GM19397 (cell line): ENCODE results near the gene BCAP31.
A peak's percentile ranks its signal among the peaks of the same experiment; 100 is the strongest.

ENCODE experiments used
- ATAC-seq: cut with Tn5 transposase; IDR thresholded peaks from one replicate; pipeline ENCODE4 v1.9.1; 2021; ENCODE audit warnings: mild to moderate bottlenecking, moderate library complexity; ENCODE audit not compliant: unreplicated experiment

Gene BCAP31

DNA sequence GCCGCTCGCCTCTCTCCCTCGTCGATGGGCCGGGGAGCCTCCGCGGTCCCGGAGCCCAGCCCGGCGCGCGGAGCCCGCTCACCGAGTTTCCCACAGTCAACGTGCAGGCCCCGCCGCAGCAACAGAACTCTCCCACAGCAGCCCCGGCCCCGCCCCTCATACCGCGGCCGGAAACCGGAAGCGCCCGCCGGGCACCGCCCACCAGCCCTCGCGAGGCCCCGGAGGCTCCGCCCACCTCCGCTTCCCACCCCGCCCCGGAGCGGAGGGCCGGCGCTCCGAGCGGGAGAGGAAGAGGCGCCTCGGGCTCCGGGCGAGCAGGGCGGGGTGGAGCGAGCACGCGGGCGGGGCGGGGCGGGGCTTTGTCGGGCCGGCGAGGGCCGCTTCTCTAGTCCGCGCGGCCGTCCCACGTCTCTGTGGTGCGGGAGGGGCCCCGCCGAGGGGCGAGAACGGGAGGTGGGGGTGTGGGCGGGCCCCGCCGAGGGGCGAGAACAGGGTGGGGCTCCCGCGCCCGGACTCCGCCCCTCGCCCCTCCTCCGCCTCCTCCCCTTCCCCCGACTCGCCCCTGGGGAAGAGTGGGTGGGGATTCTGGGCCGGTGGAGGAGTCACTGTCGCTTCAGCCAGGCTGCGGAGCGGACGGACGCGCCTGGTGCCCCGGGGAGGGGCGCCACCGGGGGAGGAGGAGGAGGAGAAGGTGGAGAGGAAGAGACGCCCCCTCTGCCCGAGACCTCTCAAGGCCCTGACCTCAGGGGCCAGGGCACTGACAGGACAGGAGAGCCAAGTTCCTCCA, at the start of gene BCAP31, which contains the start of gene ABCD1:
BCAP31 (minus strand) TSS at position 136 of the 787 bp plus-strand sequence. CDS start 1,143 bp downstream, outside the sequence.
ABCD1 (plus strand) TSS at position 605 of the 787 bp plus-strand sequence. CDS start 411 bp downstream, outside the sequence.
- peak; percentile 67 for ATAC-seq

DNA sequence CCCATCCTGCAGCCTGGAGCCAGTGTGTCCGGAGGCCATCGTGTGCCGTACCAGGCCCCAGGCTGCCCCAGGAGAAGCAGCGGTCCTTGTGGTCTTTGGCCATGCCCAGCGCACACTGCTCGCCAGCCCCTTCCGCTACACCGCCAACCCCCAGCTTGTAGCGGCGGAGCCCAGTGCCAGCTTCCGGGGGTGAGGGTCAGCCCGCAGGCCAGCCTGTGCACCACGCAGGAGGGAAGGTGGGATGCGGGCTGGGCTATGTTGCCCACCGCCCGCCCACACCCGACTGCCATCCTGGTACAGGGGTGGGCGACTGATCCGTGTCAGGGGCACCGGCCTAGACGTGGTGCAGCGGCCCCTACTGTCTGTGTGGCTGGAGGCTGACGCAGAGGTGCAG, 49.0 kb upstream of the BCAP31 start:
- ATAC-seq = no peak

GRCh38 chrX:153772316-153773217, 48.4 kb upstream of the BCAP31 start:
- no peak for ATAC-seq

DNA sequence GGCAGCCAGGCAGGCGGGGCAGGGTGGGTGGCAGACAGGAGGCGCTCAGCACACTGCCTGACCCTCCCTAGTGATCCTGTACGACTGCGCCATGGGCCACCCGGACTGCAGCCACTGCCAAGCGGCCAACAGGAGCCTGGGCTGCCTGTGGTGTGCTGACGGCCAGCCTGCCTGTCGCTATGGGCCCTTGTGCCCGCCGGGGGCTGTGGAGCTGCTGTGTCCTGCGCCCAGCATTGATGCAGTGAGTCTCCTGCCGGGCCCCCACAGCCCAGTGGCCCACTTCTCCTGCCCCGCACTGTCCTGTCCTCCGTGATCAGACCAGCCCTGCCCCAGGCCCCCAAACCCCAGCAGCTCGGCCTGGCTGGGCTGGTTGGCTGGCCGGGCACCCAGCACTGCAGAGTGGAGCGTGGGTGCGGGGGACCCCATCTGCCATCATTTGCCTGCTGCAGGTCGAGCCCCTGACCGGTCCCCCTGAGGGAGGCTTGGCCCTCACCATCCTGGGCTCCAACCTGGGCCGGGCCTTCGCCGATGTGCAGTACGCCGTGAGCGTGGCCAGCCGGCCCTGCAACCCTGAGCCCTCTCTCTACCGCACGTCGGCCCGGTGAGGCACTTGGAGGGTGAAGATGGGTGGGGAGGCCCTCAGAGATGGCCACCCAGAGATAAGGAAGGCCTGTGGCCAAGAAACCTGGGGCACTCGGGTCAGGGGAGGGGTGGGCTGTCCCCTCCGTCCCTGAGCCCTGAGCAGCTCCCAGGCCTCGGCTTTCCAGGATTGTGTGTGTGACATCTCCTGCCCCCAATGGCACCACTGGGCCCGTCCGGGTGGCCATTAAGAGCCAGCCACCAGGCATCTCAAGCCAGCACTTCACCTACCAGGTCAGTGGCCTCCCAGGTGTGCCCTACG, 47.5 kb upstream of the BCAP31 start:
- no peak for ATAC-seq

- no peak for ATAC-seq
Observed at GRCh38 chrX:153770601-153771414, 46.6 kb upstream of the BCAP31 start.

DNA sequence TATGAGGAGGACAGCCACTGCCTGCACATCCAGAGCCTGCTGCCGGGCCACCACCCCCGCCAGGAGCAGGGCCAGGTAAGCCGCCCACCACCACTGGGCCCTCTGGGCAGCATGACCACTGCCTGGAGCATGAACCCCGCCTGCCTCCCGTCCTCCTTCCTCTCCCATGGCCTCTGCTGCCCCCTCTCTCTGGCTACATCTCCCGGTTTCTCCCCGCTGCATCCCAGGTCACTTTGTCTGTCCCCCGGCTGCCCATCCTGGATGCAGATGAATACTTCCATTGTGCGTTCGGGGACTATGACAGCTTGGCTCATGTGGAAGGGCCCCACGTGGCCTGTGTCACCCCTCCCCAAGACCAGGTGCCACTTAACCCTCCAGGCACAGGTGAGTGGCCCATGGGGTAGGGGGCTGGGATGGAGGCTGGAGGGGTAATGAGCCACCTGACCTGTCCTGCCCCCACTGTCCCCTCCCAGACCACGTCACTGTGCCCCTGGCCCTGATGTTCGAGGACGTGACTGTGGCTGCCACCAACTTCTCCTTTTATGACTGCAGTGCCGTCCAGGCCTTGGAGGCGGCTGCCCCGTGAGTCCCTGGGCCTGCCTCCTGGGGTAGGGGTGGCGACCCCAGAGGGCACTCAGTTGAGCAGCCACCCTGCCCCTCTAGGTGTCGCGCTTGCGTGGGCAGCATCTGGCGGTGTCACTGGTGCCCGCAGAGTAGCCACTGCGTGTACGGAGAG, 45.8 kb upstream of the BCAP31 start:
- no peak for ATAC-seq

DNA sequence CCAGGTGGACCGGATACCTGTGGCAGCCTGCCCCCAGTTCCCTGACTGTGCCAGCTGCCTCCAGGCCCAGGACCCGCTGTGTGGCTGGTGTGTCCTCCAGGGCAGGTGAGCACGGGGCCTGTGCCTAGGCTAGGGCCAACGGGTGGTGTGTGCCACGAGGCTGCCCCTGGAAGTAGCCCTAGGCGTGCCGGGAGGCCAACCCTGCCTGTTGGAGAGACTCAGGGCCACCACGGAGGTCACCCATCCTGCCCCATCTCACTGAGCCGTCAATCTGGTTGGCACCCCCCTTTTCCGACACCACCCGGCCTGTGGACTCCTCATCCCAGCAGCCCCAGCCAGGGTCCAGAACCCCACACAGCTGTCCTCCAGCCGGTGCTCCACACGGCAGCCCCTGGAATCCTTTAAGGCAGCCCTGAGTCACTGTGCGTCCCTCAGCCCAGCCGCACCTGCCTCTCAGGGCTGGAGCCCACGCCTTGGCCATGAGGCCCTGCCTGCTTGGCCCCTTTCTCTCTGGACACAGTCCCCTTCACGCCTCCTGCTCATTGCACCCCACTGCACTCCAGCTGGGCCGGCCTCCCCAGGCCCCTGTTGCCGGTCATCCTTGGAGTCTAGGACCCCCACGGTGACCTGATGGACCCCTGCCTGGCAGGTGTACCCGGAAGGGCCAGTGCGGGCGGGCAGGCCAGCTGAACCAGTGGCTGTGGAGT, 45.1 kb upstream of the BCAP31 start:
- ATAC-seq = no peak

- ATAC-seq = no peak
Observed at GRCh38 chrX:153768311-153769157, 44.3 kb upstream of the BCAP31 start.

DNA sequence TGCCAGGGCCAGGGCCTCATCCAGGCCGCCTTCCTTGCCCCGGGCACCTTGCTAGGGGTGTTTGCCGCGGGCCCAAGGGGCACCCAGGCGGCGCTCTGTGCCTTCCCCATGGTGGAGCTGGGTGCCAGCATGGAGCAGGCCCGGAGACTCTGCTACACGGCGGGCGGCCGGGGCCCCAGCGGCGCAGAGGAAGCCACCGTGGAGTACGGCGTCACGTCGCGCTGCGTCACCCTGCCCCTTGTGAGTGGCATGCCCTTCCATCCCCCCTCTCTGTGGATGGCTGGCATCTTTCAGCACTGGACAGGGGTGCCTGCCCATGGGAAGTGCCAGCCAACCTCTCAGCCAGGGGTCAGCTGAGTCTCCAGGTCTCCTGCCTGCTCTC, 43.5 kb upstream of the BCAP31 start:
- no peak for ATAC-seq

GRCh38 chrX:153766871-153767673, 42.9 kb upstream of the BCAP31 start:
- no peak for ATAC-seq

DNA sequence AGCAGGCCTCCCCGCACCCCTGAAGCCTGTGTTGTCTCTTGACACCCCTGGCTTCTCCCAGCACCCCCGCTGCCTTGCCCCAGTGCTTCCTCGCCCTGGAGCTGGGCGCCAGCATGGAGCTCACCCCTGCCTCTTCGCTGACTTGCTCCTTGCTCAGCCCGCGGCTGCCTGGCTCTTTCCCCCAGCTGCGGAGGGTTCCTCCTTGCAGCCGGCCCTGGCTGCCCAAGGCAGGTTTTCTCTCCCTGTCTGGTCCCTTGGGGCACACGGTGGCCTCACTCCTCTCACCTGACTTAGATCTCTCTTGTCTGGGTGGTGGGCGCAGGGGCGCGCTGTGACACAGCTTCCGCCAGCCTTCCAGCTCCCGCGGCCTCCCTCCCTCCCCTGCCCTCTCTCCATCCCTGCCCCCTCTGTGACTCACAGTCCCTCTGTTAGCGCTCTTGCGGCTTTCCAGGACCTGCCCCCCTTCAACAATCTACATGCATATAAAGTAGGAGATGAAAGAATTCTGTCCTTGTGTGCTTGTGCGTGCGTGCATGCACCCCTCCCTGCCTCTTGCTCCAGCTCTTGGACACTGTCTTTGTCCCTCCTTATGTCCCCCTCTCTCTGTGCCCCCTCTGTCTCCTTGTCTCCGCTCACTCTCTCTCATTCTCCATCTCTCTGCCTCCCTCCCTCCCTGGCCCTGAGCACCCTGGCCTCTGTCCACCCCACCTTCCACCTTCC, 42.1 kb upstream of the BCAP31 start:
- ATAC-seq = no peak

DNA sequence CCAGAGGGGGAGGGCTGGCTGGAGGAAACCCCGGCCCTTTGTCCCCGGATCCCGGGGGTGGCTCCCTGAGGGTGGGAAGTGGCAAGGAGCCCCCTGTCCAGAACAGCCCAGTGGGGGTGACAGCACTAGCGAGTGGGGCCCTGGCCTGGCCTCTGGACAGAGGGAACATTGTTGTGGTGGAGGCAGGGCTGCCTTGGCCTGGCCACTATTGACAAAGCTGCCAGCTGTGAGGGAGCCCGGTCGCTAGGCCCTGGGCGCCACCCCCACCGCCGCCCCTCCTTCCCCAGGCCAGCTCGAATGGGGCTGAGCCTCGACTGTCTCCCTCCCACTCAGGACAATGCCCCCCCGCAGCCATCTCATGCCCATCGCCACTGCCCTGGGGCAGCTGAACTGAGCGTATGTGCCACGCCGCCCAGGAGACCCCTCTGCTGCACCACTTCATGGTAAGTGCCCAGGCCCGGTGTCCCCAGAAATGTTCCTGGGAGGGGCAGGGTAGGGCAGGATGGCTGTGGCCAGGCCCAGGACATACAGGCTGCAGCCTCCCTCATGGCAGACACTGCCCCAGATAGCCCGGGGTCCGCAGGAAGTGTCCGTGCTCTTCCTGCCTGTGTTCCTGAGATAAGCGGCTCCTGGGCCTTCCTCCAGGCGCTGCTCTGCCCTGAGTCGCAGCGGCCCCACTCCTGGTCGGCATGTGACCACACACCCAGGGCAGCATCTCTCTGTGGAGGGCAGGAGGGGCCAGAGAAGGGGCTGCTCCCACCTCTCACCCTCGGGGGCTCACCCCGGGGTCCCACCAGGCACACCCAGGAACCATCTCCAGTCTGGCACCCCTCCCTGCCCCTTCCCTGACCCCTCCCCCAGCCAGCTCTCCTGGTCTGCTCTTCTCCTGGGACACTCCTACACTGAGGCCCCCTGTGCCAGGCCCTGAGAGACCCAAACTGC, 41.2 kb upstream of the BCAP31 start:
- ATAC-seq = no peak

DNA sequence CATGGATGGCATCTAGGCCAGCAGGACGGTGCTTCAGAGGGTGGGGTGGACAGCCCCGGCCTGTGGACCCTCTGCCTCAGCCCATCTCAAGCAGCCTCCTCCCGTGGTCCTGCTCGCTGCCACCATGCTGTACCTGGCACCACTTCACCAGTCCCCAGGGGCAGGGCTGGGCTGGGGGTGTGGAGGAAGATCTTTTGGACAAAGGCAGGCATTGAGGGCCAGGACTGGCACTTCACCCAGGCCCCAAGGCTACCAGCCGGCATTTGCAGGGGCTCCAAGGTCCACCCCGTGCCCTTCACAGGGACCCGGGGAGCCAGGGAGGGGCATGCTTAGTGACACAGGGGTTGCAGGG, 40.6 kb upstream of the BCAP31 start:
- ATAC-seq = no peak

GRCh38 chrX:153763989-153764755, 40.0 kb upstream of the BCAP31 start, which contains the start of gene PLXNB3:
PLXNB3 (plus strand) TSS chrX:153764249; CDS start chrX:153765536, 1,287 bp downstream.
- no peak for ATAC-seq
